Gastrocnemius medialis (tissue), 4 donors: Measurements from ENCODE around the gene TPSB2. TPM values are rescaled to one million over a fixed set of nuclear protein-coding genes. Genes with fewer than 3 reads are reported as not detected.
"Not testable (repeated sequence)": the region's sequence is repeated elsewhere in the genome, so short reads cannot be mapped to it uniquely, and the experiment has no call there.

Experiments used
- ATAC-seq, 2 donors: fragments of 150-250 bp; one replicate each; pipeline ENCODE4 v1.9.1; 2016
- DNase-seq, 2 donors: peaks; one replicate each; pipeline ENCODE4 v3.0.0-alpha.2; 2019
- H3K27ac ChIP-seq, 4 donors: fragments of 200-600 bp; sonication (generic); 1 replicate in 1 of 4; 2 replicates in 3 of 4; pipeline ENCODE4 v1.5.1; 2016 to 2018; ENCODE audit warnings: mild to moderate bottlenecking in 2 of 4, moderate library complexity in 1 of 4
- H3K27me3 ChIP-seq, 3 donors: fragments of 200-600 bp; sonication (generic) in 2 of 3; 1 replicate in 1 of 3; 2 replicates in 2 of 3; pipeline versions ENCODE4 v1.5.1 to v1.6.0; 2016 to 2019; ENCODE audit warnings: mild to moderate bottlenecking in 1 of 3, moderate library complexity in 1 of 3
- H3K36me3 ChIP-seq, 2 donors: fragments of 200-600 bp; sonication (generic) in 1 of 2; one replicate each; pipeline ENCODE4 v1.5.1; 2017 to 2018
- H3K4me1 ChIP-seq, 2 donors: fragments of 200-600 bp; sonication (generic) in 1 of 2; one replicate each; pipeline ENCODE4 v1.5.1; 2016 to 2017; ENCODE audit warnings: mild to moderate bottlenecking in 2 of 2
- H3K4me3 ChIP-seq, 4 donors: fragments of 200-600 bp; sonication (generic) in 3 of 4; 1 replicate in 1 of 4; 2 replicates in 3 of 4; pipeline ENCODE4 v1.5.1; 2016 to 2019; ENCODE audit warnings: mild to moderate bottlenecking in 2 of 4
- H3K9me3 ChIP-seq, 3 donors: fragments of 200-600 bp; sonication (generic) in 2 of 3; 1 replicate in 1 of 3; 2 replicates in 2 of 3; pipeline ENCODE4 v1.5.1; 2016 to 2019
- CTCF ChIP-seq, 5 experiments: fragments of 450-650 bp in 3 of 5; fragments of 200-600 bp in 2 of 5; sonication (generic) in 2 of 5; IDR thresholded peaks in 4 of 5; conservative IDR thresholded peaks in 1 of 5; 1 replicate in 4 of 5; 2 replicates in 1 of 5; pipeline ENCODE4 v1.5.1; 2016 to 2019; ENCODE audit warnings: antibody characterized with exemption in 5 of 5, mild to moderate bottlenecking in 3 of 5, moderate library complexity in 3 of 5
- POLR2A ChIP-seq, 2 donors: fragments of 450-650 bp; IDR thresholded peaks; one replicate each; pipeline ENCODE4 v1.6.1; 2017; ENCODE audit warnings: antibody characterized with exemption in 2 of 2, mild to moderate bottlenecking in 2 of 2, moderate library complexity in 2 of 2
- in situ Hi-C, 4 donors: fragments of 200-750 bp; cut with MboI; loops; one replicate each; pipeline versions ENCODE4 v1.15.0 to v1.8.0; 2017; ENCODE audit warnings: low sequenced_read_pairs in 4 of 4
- intact Hi-C: fragments of 100-400 bp; cut with DNase I; formaldehyde crosslinking; loops from one replicate; pipeline ENCODE4 v1.15.1; 2023; ENCODE audit warnings: low total_unique reads
- total RNA-seq, 4 donors: library from RNA; depleted of rRNA; stranded (reverse); fragments of >200 nt; gene quantifications; one replicate each; pipeline versions ENCODE4 v1.1.0 to v1.2.3, GENCODE V29; 2016

Gene TPSB2
- total RNA-seq, 4 donors from 2014 or later, result 3.7 to 14.3 (median 9.5) TPM

GRCh38 chr16:1258906-1259759 is 29.1 kb upstream of the TPSB2 start:
- intact Hi-C loops, result no loop called here

GRCh38 chr16:1258225-1258600 is 28.2 kb upstream of the TPSB2 start:
- H3K27me3 ChIP-seq, result peaks cover 34 to 53% (median 40%) of the 10 kb centered on the region in 3 donors
- no peak overlapping the region for H3K4me3 ChIP-seq
- intact Hi-C loops (no loop called here), in situ Hi-C loops (no loop called here)
- ATAC-seq, result no peak
- no peaks in the 10 kb centered on the region for H3K4me1 ChIP-seq
- H3K36me3 ChIP-seq, result no peaks in the 10 kb centered on the region
- DNase-seq, result no peak
- no peaks in the 10 kb centered on the region for H3K9me3 ChIP-seq
- TF ChIP-seq CTCF (IDR thresholded peaks at IDR 0.05 in 4 of 5, conservative IDR thresholded peaks at IDR 0.05 in 1 of 5) (no peak), POLR2A (IDR thresholded peaks at IDR 0.05) (no peak)
- H3K27ac ChIP-seq, result no peak overlapping the region

More at GRCh38 chr16:1258906-1259759, 29.1 kb upstream of the TPSB2 start:
- Histone ChIP-seq H3K27me3 (peaks cover 34 to 56% (median 45%) of the 10 kb centered on the region in 3 donors), H3K4me3 (no peak overlapping the region), H3K4me1 (no peaks in the 10 kb centered on the region), H3K36me3 (no peaks in the 10 kb centered on the region), H3K9me3 (no peaks in the 10 kb centered on the region), H3K27ac (no peak overlapping the region)
- in situ Hi-C loops, result no loop called here
- DNase-seq, result no peak
- no peak for ATAC-seq
- TF ChIP-seq POLR2A (IDR thresholded peaks at IDR 0.05) (no peak), CTCF (IDR thresholded peaks at IDR 0.05 in 4 of 5, conservative IDR thresholded peaks at IDR 0.05 in 1 of 5) (no peak)

- no peaks in the 10 kb centered on the region for H3K36me3 ChIP-seq
- H3K27me3 ChIP-seq, result peaks cover 32 to 48% (median 36%) of the 10 kb centered on the region in 3 donors
- H3K4me3 ChIP-seq, result no peak overlapping the region
- no peak for TF ChIP-seq POLR2A (IDR thresholded peaks at IDR 0.05)
- TF ChIP-seq CTCF (IDR thresholded peaks at IDR 0.05 in 4 of 5, conservative IDR thresholded peaks at IDR 0.05 in 1 of 5), result no peak
- no peaks in the 10 kb centered on the region for H3K9me3 ChIP-seq
- intact Hi-C loops, result no loop called here
- ATAC-seq (no peak), DNase-seq (no peak)
- in situ Hi-C loops, result no loop called here
- H3K27ac ChIP-seq, result no peak overlapping the region
- H3K4me1 ChIP-seq, result no peaks in the 10 kb centered on the region
Measured at GRCh38 chr16:1257561-1258224, 27.7 kb upstream of the TPSB2 start.

- no peaks in the 10 kb centered on the region for H3K9me3 ChIP-seq
- H3K27ac ChIP-seq, result no peak overlapping the region
- ATAC-seq (no peak), DNase-seq (no peak)
- in situ Hi-C loops (no loop called here), intact Hi-C loops (no loop called here)
- no peak overlapping the region for H3K4me3 ChIP-seq
- TF ChIP-seq CTCF (IDR thresholded peaks at IDR 0.05 in 4 of 5, conservative IDR thresholded peaks at IDR 0.05 in 1 of 5) (no peak), POLR2A (IDR thresholded peaks at IDR 0.05) (no peak)
- no peaks in the 10 kb centered on the region for H3K36me3 ChIP-seq
- H3K27me3 ChIP-seq, result peaks cover 24 to 40% (median 28%) of the 10 kb centered on the region in 3 donors
- no peaks in the 10 kb centered on the region for H3K4me1 ChIP-seq
Measured at GRCh38 chr16:1256874-1257322, 26.9 kb upstream of the TPSB2 start.

GRCh38 chr16:1256296-1256873 is 26.4 kb upstream of the TPSB2 start:
- in situ Hi-C loops, DNase-seq: not testable (repeated sequence)

GRCh38 chr16:1255276-1256122 is 25.5 kb upstream of the TPSB2 start, which contains the start of gene TPSD1:
Gene TPSD1, plus strand, starts transcription at chr16:1256069. Its CDS starts 212 bp downstream, at chr16:1256281.
- ATAC-seq, intact Hi-C loops, in situ Hi-C loops, H3K27ac ChIP-seq, H3K9me3 ChIP-seq, H3K36me3 ChIP-seq, H3K4me1 ChIP-seq, H3K4me3 ChIP-seq, DNase-seq: not testable (repeated sequence)
- peaks cover 14 to 27% (median 17%) of the 10 kb centered on the region in 3 donors for H3K27me3 ChIP-seq

More at GRCh38 chr16:1256296-1256873, 26.4 kb upstream of the TPSB2 start:
- peaks cover 19 to 35% (median 23%) of the 10 kb centered on the region in 3 donors for H3K27me3 ChIP-seq
- H3K4me1 ChIP-seq, H3K27ac ChIP-seq, intact Hi-C loops, H3K36me3 ChIP-seq, H3K9me3 ChIP-seq, H3K4me3 ChIP-seq, ATAC-seq: not testable (repeated sequence)
